Ramos (cell line): ENCODE measurements around the gene JAZF1.

Experiments
- in situ Hi-C: fragments of 300-500 bp; cut with MboI; formaldehyde crosslinking; loops from one replicate; pipeline ENCODE4 v1.14.3; 2022; ENCODE audit warnings: low sequenced_read_pairs; ENCODE audit not compliant: unreplicated experiment

The JAZF1 gene

DNA sequence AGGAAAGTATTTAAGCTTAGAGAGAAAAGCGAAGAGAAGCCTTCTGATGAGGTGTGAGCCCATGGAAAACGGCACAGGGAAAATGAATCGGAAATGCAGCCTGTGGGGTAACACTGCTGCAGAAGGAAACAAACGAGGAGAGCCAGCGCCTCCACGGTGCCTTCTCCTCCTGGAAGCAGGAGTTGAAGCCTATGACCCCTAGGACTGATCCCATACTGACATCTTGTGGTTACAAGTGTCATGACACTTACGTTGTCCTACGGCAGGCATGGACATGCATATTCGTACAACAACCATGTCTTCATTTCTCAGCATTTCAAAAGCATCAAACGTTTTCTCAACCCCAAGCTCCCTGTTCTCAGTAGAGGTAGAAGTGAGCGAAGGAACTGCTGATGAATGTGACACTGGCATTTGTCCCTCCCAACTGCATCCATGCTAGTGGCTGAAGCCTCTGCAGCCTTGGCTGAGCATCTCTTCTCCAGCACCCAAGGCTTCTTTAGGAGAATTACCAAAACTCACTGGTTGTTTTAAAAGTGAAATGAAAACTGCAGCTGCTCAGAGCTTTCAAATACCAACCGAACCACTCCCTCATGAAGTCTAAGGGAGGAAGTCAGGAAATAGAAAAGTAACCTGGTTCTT, 160.2 kb downstream of the JAZF1 start:
- in situ Hi-C loops: no loop called here

GRCh38 chr7:28018856-28019465, 161.6 kb downstream of the JAZF1 start:
- in situ Hi-C loops: loop anchor here (10.0 kb wide), 1 partner anchor 814 kb away; the partner anchor contains the start of gene HOXA13

DNA sequence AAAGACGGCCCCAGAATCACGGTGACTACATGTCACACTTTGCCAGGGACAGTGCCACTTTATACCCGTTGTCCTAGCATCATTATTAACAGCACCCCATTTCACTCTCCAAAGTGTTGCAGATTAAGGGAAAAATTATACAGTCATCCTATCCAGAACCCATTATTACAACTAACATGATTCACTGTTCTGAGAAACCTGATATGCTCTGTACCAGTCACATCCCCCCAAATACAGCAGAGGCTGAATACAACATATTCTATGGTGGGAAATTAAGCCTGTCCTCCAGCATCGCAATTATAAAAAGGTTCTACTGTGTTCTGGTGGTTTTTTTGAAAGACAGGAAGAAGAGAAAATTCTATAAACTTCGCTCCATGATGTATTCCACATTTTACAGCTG, 162.1 kb downstream of the JAZF1 start:
- in situ Hi-C loops: loop anchor here (10.0 kb wide), 1 partner anchor 814 kb away; the partner anchor contains the start of gene HOXA13

- in situ Hi-C loops: loop anchor here (10.0 kb wide), 1 partner anchor 813 kb away; the partner anchor contains the start of gene HOXA13
These were observed 162.6 kb downstream of the JAZF1 start for GRCh38 chr7:28018020-28018419.

GRCh38 chr7:28017372-28017771, 163.2 kb downstream of the JAZF1 start:
- in situ Hi-C loops: loop anchor here (10.0 kb wide), 1 partner anchor 813 kb away; the partner anchor contains the start of gene HOXA13

GRCh38 chr7:28016297-28016696, 164.3 kb downstream of the JAZF1 start:
- in situ Hi-C loops: loop anchor here (10.0 kb wide), 1 partner anchor 811 kb away; the partner anchor contains the start of gene HOXA13

GRCh38 chr7:28015169-28015568, 165.4 kb downstream of the JAZF1 start:
- in situ Hi-C loops: loop anchor here (10.0 kb wide), 1 partner anchor 810 kb away; the partner anchor contains the start of gene HOXA13

GRCh38 chr7:28014340-28014739, 166.3 kb downstream of the JAZF1 start:
- in situ Hi-C loops: loop anchor here (10.0 kb wide), 1 partner anchor 810 kb away; the partner anchor contains the start of gene HOXA13

GRCh38 chr7:28013441-28013840, 167.2 kb downstream of the JAZF1 start:
- in situ Hi-C loops: loop anchor here (10.0 kb wide), 1 partner anchor 809 kb away; the partner anchor contains the start of gene HOXA13

DNA sequence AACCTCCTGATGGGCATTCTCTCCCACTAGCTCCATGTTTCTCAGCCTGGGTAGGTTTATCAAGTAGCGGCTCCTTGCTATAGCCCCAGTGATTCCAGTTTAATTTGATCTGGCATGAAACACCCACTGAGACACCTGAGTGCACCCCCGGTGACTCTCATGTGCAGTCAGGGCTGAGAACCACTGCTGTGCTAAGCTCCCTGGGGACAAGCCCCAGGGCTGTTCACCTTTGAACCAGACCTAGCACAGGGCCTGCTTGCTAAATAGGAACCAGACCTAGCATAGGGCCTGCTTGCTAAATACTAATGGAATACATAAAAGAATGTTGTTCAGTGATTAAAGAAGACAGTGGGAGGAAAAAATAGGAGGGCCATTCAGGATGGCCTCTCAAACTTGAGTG, 167.6 kb downstream of the JAZF1 start:
- in situ Hi-C loops: loop anchor here (10.0 kb wide), 1 partner anchor 808 kb away; the partner anchor contains the start of gene HOXA13

GRCh38 chr7:28008911-28009310, 171.7 kb downstream of the JAZF1 start:
- in situ Hi-C loops: no loop called here

DNA sequence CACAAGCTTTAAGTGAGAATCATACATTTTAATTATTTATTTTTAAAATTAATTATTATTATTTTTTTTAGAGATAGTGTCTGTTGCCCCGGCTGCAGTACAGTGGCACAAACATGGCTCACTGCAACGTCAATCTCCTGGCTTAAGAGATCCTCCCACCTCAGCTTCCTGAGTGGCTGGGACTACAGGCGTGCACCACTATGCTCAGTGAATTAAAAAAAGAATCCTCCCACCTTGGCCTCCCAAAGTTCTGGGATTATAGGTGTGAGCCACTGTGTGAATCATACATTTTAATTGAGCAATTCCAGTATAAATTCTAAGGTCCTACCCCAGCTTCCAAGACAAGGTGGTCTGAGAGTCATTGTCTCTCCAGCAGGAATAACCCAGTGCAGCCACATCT, 172.4 kb downstream of the JAZF1 start:
- in situ Hi-C loops: no loop called here

- in situ Hi-C loops: no loop called here
These were observed 174.1 kb downstream of the JAZF1 start for GRCh38 chr7:28006491-28006890.

GRCh38 chr7:28005847-28006231, 174.8 kb downstream of the JAZF1 start:
- in situ Hi-C loops: no loop called here

DNA sequence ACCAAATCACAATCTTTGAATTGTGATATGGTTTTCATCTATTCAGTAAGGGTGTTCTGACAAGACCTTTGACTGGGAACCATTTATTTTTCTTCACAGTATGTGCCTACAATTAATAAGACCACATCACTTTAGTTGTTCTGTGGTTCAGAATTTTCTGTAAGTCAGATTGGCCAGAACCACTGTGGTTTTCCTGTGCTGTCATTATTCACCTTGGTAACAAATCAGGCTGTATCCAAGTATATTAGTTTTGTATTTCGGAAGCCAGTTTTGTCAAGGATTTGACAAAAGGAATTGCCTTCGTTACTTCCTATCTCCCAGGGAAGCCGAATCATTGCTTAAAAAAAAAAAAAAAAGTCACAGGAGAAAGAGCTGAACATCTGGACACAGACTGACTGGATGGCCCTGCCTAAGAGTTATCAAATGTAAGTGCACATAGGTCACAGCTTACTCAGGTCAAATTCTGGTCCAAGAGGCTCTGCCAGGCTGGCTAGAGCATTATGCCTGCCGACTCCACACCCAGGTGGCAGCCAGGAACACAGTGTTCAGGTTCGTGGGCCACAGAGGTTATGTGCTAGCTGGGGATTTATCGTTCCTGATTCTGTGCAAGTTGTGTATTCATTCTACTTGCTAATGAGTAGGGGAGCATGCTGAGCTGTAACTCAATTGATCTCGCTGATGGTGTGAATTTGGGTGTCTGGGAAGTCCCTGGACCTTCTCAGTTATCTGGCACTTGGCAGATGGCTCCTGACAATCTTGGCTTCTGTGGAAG, 175.3 kb downstream of the JAZF1 start:
- in situ Hi-C loops: no loop called here

- in situ Hi-C loops: no loop called here
These were observed 177.2 kb downstream of the JAZF1 start for GRCh38 chr7:28003408-28003807.

GRCh38 chr7:28002638-28003037, 178.0 kb downstream of the JAZF1 start:
- in situ Hi-C loops: no loop called here

DNA sequence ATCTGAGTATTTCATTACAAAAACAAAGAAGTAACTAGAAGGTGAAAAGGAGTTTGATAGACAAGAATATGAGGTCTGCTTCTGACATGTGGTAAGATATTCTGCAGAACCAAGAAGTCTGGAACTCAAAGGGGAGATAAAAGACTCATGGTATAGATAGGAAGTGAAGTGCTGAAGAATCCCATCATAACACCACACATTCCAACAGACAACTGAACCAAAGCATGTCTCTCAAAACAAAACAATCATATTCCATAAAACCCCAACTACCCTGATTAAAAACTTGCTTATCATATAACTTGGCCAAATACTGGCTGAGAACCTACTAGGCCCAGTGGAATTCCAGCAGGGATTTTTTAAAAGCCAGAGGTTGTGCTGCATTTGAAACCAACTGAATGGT, 178.7 kb downstream of the JAZF1 start:
- in situ Hi-C loops: no loop called here

GRCh38 chr7:27999829-28000228, 180.8 kb downstream of the JAZF1 start:
- in situ Hi-C loops: no loop called here

- in situ Hi-C loops: no loop called here
These were observed 182.2 kb downstream of the JAZF1 start for GRCh38 chr7:27998382-27998781.
